C4-2B (cell line): ENCODE results near the gene ALG11.

ENCODE experiments used
- H3K27ac ChIP-seq: fragments of 450-650 bp; 2 replicates; pipeline ENCODE4 v1.5.1; 2017
- ZFX ChIP-seq: fragments of 450-650 bp; IDR thresholded peaks from 2 replicates; pipeline ENCODE4 v1.6.1; 2017
- TF ChIP-seq, protein P1 (sequence below): fragments of 450-650 bp; conservative IDR thresholded peaks from 2 replicates; pipeline ENCODE4 v1.5.1; 2017; ENCODE audit warnings: mild to moderate bottlenecking

The ALG11 gene

DNA sequence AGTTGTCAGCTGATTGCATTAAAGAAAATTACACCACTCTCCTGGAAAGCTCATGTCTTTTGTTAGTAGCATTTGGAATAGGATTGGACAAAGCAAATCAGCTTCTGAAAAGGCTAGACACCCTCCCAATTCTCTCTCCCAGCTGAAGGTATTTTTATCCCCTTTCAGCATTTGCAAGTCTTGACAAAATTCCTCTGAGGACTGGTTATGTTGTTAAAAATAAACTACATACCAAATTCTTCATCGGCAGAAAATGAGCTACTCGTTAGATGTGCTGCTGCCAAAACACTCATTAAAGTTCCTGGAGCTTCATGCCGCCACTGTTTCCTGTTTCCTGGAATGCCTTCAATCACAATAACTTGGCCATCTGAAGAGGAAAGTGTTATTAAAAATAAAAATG lies 49.4 kb downstream of the ALG11 start:
- H3K27ac ChIP-seq, result no peak overlapping the region
- TF ChIP-seq ZFX, result no peak
- TF ChIP-seq, protein P1, sequence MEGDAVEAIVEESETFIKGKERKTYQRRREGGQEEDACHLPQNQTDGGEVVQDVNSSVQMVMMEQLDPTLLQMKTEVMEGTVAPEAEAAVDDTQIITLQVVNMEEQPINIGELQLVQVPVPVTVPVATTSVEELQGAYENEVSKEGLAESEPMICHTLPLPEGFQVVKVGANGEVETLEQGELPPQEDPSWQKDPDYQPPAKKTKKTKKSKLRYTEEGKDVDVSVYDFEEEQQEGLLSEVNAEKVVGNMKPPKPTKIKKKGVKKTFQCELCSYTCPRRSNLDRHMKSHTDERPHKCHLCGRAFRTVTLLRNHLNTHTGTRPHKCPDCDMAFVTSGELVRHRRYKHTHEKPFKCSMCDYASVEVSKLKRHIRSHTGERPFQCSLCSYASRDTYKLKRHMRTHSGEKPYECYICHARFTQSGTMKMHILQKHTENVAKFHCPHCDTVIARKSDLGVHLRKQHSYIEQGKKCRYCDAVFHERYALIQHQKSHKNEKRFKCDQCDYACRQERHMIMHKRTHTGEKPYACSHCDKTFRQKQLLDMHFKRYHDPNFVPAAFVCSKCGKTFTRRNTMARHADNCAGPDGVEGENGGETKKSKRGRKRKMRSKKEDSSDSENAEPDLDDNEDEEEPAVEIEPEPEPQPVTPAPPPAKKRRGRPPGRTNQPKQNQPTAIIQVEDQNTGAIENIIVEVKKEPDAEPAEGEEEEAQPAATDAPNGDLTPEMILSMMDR, result no peak

DNA sequence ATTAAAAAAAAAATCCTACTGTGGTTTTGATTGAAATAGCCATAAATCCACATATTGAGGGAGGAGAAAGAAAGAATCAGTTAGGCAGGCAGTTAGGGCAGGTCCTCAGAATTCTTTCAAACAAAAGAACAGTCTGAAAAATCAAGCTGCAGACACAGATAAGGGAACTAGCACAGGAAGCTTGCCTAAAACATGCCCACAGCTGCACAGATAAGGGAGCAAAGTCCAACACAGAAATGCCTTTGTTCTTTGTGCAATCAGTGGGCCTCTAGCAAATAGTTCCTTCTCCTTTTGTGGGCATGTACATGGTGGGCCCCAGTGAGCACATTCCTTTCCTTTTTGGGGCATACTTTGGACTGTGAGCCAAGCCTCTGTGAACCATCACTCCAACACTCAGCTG lies 55.0 kb downstream of the ALG11 start:
- no peak overlapping the region for H3K27ac ChIP-seq
- TF ChIP-seq, protein P1, result no peak
- TF ChIP-seq ZFX, result no peak

DNA sequence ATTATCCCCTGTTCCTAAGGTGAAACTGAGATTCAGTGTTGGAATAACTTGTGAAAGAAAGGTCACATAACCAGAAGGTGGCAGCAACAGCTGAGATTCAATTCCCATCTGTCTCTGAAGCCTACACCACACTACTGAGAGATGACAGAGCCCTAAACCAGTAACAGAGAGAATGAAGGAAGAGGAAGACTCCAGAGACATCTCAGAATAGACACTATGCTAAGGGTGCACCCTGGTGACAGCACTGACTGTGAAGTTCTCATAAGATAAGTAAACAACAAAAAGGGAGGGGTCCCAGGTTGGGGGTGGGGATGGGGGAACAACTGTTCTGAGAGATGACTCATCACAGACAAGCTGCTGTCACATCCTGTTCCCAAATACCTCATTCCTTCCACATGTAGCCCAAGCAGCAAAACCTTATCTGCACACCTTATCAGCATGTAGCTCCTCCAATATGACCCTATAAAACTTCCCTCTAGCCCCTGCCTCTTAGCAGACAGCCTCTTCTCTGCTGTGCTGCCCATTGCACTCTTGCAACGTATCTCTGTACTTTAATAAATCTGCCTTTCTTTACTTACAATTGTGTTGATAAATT lies 58.8 kb downstream of the ALG11 start:
- H3K27ac ChIP-seq, result no peak overlapping the region
- TF ChIP-seq, protein P1, result 0 out of 2 replicates have a peak, but pooled peaks have one; percentile 2
- TF ChIP-seq ZFX, result no peak
